ENCODE measurements around the gene COX5A.
"Not testable (repeated sequence)": the region's sequence is repeated elsewhere in the genome, so short reads cannot be mapped to it uniquely, and the experiment has no call there.

GRCh38 chr15:74887537-74888193 lies 50.2 kb downstream of the COX5A start:
- TF ChIP-seq CTBP1 (IDR thresholded peaks at IDR 0.05; ENCODE audit: borderline replicate concordance); ZNF384 (IDR thresholded peaks at IDR 0.05); SP1 (IDR thresholded peaks at IDR 0.05); FOXM1 (IDR thresholded peaks at IDR 0.05; ENCODE audit: borderline replicate concordance); FOXA1 (IDR thresholded peaks at IDR 0.05): not testable (repeated sequence)

Data from HEK293T (cell line).